HL-60/S4 treated with phorbol 12-myristate 13-acetate at 8.2 ng/mL for 4 days and 3 days (cell line): ENCODE data around the gene PPP1R14D.

ENCODE experiments used
- in situ Hi-C: fragments of 300-500 bp; cut with MboI; formaldehyde crosslinking; loops from 2 replicates; pipeline ENCODE4 v1.15.0; 2022; ENCODE audit warnings: low sequenced_read_pairs

Gene PPP1R14D

DNA sequence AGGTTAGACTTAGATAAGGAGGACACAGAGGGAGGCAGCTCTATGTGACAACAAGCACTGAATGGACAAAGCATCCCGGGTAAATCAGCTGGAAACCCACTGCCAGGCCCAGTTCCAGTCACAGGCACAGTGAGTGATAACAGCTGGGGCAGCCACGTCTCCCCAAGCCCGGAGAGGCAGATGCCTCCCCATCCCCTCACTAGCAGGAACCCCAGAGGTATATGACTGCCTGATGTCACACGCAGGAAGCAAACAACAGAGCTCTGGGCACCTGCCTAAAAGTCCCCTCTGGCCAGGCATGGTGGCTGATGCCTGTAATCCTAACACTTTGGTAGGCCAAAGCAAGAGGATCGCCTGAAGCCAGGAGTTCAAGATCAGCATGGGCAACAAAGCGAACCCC lies 40.5 kb downstream of the PPP1R14D start:
- in situ Hi-C loops, result no loop called here

- in situ Hi-C loops, result no loop called here
Measured at GRCh38 chr15:40787344-40787841, 41.1 kb downstream of the PPP1R14D start.

DNA sequence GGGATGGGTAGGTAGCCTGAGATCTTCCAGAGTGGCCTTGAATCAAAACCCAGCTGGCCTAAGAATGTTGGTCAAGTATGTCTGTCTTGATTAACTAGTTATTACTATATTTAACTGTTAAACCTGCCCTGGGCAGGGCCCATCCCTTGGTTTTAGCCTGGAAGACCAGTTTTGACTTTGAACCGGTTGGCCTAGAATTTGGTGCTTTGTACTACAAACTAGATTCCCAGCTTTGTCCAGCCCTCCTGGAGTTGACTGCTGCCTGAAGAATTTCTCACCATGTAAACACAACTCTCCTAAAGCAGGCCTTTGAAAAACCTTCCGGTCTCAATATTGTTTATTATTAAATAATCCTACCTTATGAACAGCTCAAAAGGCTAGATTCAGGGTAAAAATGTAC lies 42.7 kb downstream of the PPP1R14D start:
- in situ Hi-C loops, result no loop called here

- in situ Hi-C loops, result no loop called here
Measured at GRCh38 chr15:40785164-40785563, 43.3 kb downstream of the PPP1R14D start.

DNA sequence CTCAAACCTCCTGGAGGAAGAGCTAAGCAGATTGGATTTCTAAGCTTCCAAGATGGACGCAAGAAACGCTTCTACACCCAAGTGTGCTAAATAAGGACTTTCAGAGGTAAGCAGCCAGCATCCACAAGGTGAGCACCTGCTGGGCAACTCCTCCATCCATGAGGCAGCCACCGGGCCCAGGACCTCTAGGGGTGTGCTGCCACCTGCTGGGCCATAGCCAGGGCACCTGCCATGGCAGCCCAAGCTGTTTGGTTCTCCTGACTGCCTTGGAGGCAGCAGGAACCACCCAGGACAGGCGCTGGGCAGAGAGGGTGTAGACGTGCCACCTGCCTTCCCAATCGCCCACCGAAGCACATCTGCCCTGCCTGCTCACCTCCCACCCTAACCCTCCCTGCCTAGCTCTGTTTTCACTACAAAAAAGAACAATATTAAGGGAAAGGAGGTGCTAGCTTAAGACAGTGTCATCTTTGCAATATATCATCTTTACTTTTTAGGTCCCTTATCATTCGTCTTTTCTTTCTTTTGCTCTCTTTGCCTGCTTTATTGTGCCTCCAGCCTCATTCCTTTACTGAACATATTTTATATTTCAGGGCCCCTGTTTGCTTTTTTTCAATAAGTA lies 45.8 kb downstream of the PPP1R14D start:
- in situ Hi-C loops, result no loop called here

DNA sequence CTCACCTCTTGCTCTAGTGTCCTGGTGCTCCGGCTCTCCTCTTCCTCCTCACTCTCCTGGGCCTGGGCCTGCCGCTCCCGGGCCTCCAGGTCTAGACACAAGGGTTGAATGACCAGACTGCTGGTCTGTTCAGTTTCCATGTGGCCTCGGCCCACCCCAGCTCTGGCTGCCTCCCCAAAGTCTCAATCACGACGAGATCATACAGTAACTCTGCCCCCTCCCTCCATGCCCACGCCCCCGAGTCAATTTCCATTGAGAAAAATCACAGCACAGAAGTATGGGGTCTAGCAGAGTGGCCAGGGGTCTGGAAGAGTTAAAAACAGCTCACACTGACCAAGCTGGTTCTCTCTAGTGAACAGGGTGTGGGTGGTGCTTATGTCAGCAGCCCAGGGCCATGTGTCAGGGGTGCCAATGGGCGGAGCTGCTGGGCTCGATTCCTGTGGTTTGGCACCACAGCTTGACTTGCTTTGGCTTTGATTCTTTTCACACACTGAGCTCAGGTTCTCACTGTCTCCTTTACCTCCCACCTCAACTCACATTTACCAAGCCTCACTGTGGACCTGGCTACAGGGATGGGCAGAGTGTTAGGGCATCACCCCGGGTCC lies 51.9 kb downstream of the PPP1R14D start:
- in situ Hi-C loops, result no loop called here

GRCh38 chr15:40775740-40776536 lies 52.6 kb downstream of the PPP1R14D start:
- in situ Hi-C loops, result no loop called here

GRCh38 chr15:40775007-40775406 lies 53.5 kb downstream of the PPP1R14D start:
- in situ Hi-C loops, result no loop called here

GRCh38 chr15:40773902-40774301 lies 54.6 kb downstream of the PPP1R14D start:
- in situ Hi-C loops, result no loop called here

- in situ Hi-C loops, result no loop called here
Measured at GRCh38 chr15:40773496-40773895, 55.0 kb downstream of the PPP1R14D start.

DNA sequence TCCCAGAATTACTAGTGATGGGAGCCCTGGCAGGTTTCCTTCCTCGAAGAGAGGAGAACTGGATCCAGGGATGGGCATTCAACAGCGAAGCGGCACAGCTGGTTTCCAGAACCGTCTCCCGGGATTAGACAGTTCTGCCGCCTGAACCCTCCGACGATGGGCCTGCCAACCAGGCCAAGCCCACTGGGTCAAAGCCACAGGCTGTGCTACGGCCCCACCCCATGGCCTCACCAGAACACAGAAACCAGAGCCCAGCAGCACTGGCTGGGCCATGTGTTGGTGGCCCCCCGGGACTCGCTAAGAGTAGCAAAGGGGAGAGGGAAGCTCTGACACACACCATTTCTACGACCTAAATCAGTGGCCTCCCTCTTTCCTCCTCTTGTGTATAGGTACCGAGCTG lies 56.5 kb downstream of the PPP1R14D start:
- in situ Hi-C loops, result no loop called here

DNA sequence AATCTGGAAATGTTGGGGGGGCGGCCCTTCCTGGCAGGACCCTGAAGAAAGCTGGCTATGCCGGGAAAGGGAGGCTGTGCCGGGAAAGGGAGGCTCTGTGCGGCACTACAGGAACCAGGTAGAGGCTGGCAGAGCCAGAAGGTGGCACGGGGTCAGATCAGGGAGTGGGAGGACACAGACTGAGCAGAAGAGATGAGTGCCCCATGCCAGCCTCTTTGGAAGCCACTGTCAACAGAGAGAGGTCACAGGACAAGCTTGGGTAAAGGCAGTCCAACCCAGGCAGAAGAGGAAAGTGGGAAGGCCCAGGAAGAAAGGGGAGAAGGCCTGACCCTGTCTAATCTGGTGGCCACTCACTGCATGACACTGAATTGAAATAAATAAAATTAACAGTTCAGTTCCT lies 57.3 kb downstream of the PPP1R14D start:
- in situ Hi-C loops, result no loop called here

GRCh38 chr15:40770147-40770721 lies 58.3 kb downstream of the PPP1R14D start:
- in situ Hi-C loops, result no loop called here

- in situ Hi-C loops, result no loop called here
Measured at GRCh38 chr15:40769274-40770146, 59.0 kb downstream of the PPP1R14D start, which contains the start of gene C15orf62. Gene C15orf62 (plus strand): TSS chr15:40769980. CDS start chr15:40770496, 516 bp downstream.

DNA sequence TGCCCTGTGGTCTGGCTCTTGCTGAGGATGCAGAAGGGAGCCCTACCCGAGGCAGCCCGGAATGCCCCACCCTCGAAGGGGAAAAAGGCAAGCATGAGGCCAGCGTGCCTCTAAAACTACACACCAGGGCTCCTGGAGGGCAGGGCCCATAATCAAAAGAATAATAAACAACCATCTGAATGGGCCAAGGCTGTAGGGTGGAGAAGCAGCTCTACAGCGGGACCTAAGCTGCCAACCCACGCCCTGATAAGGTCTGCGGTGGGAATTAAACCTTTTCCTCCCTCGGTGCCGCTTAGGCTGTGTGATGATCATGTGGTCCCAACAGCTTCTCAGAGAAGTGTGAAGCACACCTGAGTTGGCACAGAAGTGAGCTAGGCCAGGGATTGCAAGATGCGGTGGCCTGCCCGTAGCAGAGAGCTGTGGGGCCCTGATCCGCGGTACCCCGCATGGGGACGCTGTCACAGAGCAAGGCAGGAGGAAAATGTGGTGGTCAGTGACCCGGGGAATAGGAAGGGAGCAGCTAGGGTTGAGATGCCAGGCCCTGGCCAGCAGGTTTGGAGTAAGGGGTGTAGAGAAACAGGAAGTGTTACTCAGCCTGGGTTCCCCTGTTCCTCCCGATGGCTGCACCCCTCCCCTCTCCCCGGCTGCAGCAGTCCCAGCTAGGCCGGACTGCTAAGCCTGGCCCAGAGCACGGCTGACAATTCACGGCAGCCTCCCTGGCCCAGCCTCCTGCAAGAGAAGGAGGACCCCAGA lies 59.8 kb downstream of the PPP1R14D start:
- in situ Hi-C loops, result no loop called here

- in situ Hi-C loops, result no loop called here
Measured at GRCh38 chr15:40767838-40768500, 60.5 kb downstream of the PPP1R14D start.

GRCh38 chr15:40766906-40767837 lies 61.3 kb downstream of the PPP1R14D start:
- in situ Hi-C loops, result no loop called here

GRCh38 chr15:40766194-40766815 lies 62.2 kb downstream of the PPP1R14D start:
- in situ Hi-C loops, result no loop called here
